ENCODE data around the gene MEF2A.

The MEF2A gene

DNA sequence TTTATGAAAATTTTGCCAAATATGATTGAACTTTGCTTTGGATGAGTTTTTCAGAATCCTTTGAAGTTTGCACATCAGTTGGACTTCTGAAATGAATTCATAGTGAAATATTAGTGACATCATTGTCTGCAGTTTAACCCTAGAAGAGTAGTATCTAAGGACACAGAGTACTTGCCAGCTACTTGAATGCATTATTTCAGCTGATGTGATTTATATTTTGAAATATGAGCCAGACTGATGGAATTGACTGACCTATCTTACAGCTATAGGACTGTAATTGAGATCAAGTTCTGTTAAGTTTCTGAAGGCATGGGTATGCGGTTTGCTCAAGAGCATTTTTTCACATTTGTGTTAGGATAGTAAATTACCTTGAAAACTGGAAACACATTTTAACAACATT is 116.2 kb downstream of the MEF2A start:
- no peak overlapping the region for H3K4me3 ChIP-seq (ENCODE audit: low read depth, low read length)
- H3K4me1 ChIP-seq (ENCODE audit: control insufficient read depth, insufficient read depth, low read length), result peaks cover 17% of the 10 kb centered on the region
- no peak overlapping the region for H3K27ac ChIP-seq (ENCODE audit: extremely low read depth, low read depth, low read length)
- H3K9me3 ChIP-seq (ENCODE audit: control insufficient read depth, insufficient read depth, low read depth, low read length), result no peaks in the 10 kb centered on the region
- ChIA-PET POLR2A (no interaction called here), CTCF (interaction anchor here (0.9 to 2.1 kb wide), 2 partner anchors 10 to 22 kb away, joined by 4 to 10 read pairs; no protein-coding TSS in a partner anchor)
- TF ChIP-seq, protein P1, sequence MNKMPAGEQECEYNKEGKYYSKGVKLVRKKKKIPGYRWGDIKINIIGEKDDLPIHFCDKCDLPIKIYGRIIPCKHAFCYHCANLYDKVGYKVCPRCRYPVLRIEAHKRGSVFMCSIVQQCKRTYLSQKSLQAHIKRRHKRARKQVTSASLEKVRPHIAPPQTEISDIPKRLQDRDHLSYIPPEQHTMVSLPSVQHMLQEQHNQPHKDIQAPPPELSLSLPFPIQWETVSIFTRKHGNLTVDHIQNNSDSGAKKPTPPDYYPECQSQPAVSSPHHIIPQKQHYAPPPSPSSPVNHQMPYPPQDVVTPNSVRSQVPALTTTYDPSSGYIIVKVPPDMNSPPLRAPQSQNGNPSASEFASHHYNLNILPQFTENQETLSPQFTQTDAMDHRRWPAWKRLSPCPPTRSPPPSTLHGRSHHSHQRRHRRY (tag by site-specific recombination; IDR thresholded peaks at IDR 0.05), result no peak
- TF ChIP-seq ZFP69B (tag by site-specific recombination; IDR thresholded peaks at IDR 0.05), result no peak
- TF ChIP-seq, protein P2, sequence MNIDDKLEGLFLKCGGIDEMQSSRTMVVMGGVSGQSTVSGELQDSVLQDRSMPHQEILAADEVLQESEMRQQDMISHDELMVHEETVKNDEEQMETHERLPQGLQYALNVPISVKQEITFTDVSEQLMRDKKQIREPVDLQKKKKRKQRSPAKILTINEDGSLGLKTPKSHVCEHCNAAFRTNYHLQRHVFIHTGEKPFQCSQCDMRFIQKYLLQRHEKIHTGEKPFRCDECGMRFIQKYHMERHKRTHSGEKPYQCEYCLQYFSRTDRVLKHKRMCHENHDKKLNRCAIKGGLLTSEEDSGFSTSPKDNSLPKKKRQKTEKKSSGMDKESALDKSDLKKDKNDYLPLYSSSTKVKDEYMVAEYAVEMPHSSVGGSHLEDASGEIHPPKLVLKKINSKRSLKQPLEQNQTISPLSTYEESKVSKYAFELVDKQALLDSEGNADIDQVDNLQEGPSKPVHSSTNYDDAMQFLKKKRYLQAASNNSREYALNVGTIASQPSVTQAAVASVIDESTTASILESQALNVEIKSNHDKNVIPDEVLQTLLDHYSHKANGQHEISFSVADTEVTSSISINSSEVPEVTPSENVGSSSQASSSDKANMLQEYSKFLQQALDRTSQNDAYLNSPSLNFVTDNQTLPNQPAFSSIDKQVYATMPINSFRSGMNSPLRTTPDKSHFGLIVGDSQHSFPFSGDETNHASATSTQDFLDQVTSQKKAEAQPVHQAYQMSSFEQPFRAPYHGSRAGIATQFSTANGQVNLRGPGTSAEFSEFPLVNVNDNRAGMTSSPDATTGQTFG (tag by site-specific recombination; IDR thresholded peaks at IDR 0.05; ENCODE audit: borderline replicate concordance), result no peak
- TF ChIP-seq ZNF311 (tag by site-specific recombination; IDR thresholded peaks at IDR 0.05; ENCODE audit: borderline replicate concordance), result no peak
- TF ChIP-seq ZNF768 (tag by site-specific recombination; IDR thresholded peaks at IDR 0.05), result no peak
- TF ChIP-seq ZNF394 (tag by site-specific recombination; IDR thresholded peaks at IDR 0.05; ENCODE audit: borderline replicate concordance), result 0 out of 2 replicates have a peak, but pooled peaks have one; percentile 37
- TF ChIP-seq, protein P3, sequence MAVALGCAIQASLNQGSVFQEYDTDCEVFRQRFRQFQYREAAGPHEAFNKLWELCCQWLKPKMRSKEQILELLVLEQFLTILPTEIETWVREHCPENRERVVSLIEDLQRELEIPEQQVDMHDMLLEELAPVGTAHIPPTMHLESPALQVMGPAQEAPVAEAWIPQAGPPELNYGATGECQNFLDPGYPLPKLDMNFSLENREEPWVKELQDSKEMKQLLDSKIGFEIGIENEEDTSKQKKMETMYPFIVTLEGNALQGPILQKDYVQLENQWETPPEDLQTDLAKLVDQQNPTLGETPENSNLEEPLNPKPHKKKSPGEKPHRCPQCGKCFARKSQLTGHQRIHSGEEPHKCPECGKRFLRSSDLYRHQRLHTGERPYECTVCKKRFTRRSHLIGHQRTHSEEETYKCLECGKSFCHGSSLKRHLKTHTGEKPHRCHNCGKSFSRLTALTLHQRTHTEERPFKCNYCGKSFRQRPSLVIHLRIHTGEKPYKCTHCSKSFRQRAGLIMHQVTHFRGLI (tag by site-specific recombination; IDR thresholded peaks at IDR 0.05), result no peak
- TF ChIP-seq, protein P4, sequence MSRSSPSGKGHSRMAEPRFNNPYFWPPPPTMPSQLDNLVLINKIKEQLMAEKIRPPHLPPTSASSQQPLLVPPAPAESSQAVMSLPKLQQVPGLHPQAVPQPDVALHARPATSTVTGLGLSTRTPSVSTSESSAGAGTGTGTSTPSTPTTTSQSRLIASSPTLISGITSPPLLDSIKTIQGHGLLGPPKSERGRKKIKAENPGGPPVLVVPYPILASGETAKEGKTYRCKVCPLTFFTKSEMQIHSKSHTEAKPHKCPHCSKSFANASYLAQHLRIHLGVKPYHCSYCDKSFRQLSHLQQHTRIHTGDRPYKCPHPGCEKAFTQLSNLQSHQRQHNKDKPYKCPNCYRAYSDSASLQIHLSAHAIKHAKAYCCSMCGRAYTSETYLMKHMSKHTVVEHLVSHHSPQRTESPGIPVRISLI (tag by site-specific recombination; IDR thresholded peaks at IDR 0.05), result 0 out of 2 replicates have a peak, but pooled peaks have one; percentile 29
- no peak for TF ChIP-seq ZSCAN23 (tag by site-specific recombination; IDR thresholded peaks at IDR 0.05)
- 0 out of 2 replicates have a peak, but pooled peaks have one; percentile 33 for TF ChIP-seq ZNF184 (tag by site-specific recombination; IDR thresholded peaks at IDR 0.05)
- TF ChIP-seq ZBTB21 (tag by site-specific recombination; IDR thresholded peaks at IDR 0.05), result no peak
- TF ChIP-seq BCL11A (tag by site-specific recombination; IDR thresholded peaks at IDR 0.05; ENCODE audit: low read depth), result no peak
- no peak for TF ChIP-seq ZNF530 (tag by site-specific recombination; IDR thresholded peaks at IDR 0.05; ENCODE audit: low read depth)
- TF ChIP-seq ZNF629 (tag by site-specific recombination; IDR thresholded peaks at IDR 0.05), result peak; percentile 48; the same call in 1 of the 2 replicates
- TF ChIP-seq BCL11B (tag by site-specific recombination; IDR thresholded peaks at IDR 0.05; ENCODE audit: low read depth), result no peak
- TF ChIP-seq, protein P5, sequence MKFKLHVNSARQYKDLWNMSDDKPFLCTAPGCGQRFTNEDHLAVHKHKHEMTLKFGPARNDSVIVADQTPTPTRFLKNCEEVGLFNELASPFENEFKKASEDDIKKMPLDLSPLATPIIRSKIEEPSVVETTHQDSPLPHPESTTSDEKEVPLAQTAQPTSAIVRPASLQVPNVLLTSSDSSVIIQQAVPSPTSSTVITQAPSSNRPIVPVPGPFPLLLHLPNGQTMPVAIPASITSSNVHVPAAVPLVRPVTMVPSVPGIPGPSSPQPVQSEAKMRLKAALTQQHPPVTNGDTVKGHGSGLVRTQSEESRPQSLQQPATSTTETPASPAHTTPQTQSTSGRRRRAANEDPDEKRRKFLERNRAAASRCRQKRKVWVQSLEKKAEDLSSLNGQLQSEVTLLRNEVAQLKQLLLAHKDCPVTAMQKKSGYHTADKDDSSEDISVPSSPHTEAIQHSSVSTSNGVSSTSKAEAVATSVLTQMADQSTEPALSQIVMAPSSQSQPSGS (tag by site-specific recombination; IDR thresholded peaks at IDR 0.05; ENCODE audit: low read depth), result peak; percentile 74
- TF ChIP-seq, protein P6, sequence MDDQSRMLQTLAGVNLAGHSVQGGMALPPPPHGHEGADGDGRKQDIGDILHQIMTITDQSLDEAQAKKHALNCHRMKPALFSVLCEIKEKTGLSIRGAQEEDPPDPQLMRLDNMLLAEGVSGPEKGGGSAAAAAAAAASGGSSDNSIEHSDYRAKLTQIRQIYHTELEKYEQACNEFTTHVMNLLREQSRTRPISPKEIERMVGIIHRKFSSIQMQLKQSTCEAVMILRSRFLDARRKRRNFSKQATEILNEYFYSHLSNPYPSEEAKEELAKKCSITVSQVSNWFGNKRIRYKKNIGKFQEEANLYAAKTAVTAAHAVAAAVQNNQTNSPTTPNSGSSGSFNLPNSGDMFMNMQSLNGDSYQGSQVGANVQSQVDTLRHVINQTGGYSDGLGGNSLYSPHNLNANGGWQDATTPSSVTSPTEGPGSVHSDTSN (CRISPR knock-in tag; IDR thresholded peaks at IDR 0.05), result no peak
- TF ChIP-seq SP7 (tag by site-specific recombination; IDR thresholded peaks at IDR 0.05), result 0 out of 2 replicates have a peak, but pooled peaks have one; percentile 16
- TF ChIP-seq, protein P7, sequence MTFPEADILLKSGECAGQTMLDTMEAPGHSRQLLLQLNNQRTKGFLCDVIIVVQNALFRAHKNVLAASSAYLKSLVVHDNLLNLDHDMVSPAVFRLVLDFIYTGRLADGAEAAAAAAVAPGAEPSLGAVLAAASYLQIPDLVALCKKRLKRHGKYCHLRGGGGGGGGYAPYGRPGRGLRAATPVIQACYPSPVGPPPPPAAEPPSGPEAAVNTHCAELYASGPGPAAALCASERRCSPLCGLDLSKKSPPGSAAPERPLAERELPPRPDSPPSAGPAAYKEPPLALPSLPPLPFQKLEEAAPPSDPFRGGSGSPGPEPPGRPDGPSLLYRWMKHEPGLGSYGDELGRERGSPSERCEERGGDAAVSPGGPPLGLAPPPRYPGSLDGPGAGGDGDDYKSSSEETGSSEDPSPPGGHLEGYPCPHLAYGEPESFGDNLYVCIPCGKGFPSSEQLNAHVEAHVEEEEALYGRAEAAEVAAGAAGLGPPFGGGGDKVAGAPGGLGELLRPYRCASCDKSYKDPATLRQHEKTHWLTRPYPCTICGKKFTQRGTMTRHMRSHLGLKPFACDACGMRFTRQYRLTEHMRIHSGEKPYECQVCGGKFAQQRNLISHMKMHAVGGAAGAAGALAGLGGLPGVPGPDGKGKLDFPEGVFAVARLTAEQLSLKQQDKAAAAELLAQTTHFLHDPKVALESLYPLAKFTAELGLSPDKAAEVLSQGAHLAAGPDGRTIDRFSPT (tag by site-specific recombination; IDR thresholded peaks at IDR 0.05), result no peak
- peaks cover 16 to 29% of the 10 kb centered on the region in 2 experiments for H3K36me3 ChIP-seq (ENCODE audit: control insufficient read depth in 2 of 2, insufficient read depth in 1 of 2, low read length in 2 of 2)

All from HEK293 (cell line).